Loucy (cell line): Measurements from ENCODE around the gene RGS3.

ENCODE experiments used
- H2AFZ ChIP-seq: fragments of 200-600 bp; sonication (generic); 2 replicates; pipeline ENCODE4 v1.6.0; 2016; ENCODE audit warnings: antibody characterized with exemption, mild to moderate bottlenecking, low read length, moderate library complexity
- H3F3A ChIP-seq: fragments of 200-600 bp; 2 replicates; pipeline ENCODE4 v1.6.0; 2016; ENCODE audit warnings: antibody characterized with exemption, low read depth, mild to moderate bottlenecking
- H3K27me3 ChIP-seq: fragments of 200-600 bp; sonication (generic); 2 replicates; pipeline ENCODE4 v1.6.1; 2014; ENCODE audit warnings: low read length, mild to moderate bottlenecking; ENCODE audit not compliant: insufficient read depth, poor library complexity, severe bottlenecking
- H3K36me3 ChIP-seq: fragments of 200-600 bp; sonication (generic); 2 replicates; pipeline ENCODE4 v1.6.1; 2016; ENCODE audit warnings: low read length; ENCODE audit not compliant: insufficient read depth
- H3K4me1 ChIP-seq: fragments of 200-600 bp; sonication (generic); 2 replicates; pipeline ENCODE4 v1.5.1; 2014; ENCODE audit warnings: low read length, mild to moderate bottlenecking; ENCODE audit not compliant: insufficient read depth, poor library complexity, severe bottlenecking
- H3K4me2 ChIP-seq: fragments of 200-600 bp; sonication (generic); 2 replicates; pipeline ENCODE4 v1.6.0; 2014; ENCODE audit warnings: antibody characterized with exemption, low read length, low read depth, mild to moderate bottlenecking; ENCODE audit not compliant: poor library complexity, severe bottlenecking
- H3K4me3 ChIP-seq: fragments of 200-600 bp; sonication (generic); 2 replicates; pipeline ENCODE4 v1.5.1; 2014; ENCODE audit warnings: low read length, mild to moderate bottlenecking, mixed read lengths; ENCODE audit not compliant: poor library complexity, severe bottlenecking
- H3K79me2 ChIP-seq: fragments of 200-600 bp; sonication (generic); 2 replicates; pipeline ENCODE4 v1.6.1; 2014; ENCODE audit warnings: low read length; ENCODE audit not compliant: insufficient read depth
- H3K9ac ChIP-seq: fragments of 200-600 bp; sonication (generic); 2 replicates; pipeline ENCODE4 v1.6.0; 2014; ENCODE audit warnings: mild to moderate bottlenecking, low read depth, low read length, moderate library complexity; ENCODE audit not compliant: poor library complexity, severe bottlenecking
- H3K9me2 ChIP-seq: fragments of 200-600 bp; sonication (generic); replicated peaks from 2 replicates; pipeline ENCODE4 v1.6.1; 2016; ENCODE audit warnings: low read depth, low read length, mixed read lengths
- H3K9me3 ChIP-seq: fragments of 200-600 bp; sonication (generic); 2 replicates; pipeline ENCODE4 v1.6.1; 2014; ENCODE audit warnings: mild to moderate bottlenecking, antibody characterized with exemption, low read length, low read depth; ENCODE audit not compliant: insufficient read depth
- H4K20me1 ChIP-seq: fragments of 200-600 bp; sonication (generic); 2 replicates; pipeline ENCODE4 v1.6.0; 2014; ENCODE audit warnings: antibody characterized with exemption, low read length, mild to moderate bottlenecking; ENCODE audit not compliant: insufficient read depth, poor library complexity, severe bottlenecking
- EZH2phosphoT487 ChIP-seq: fragments of 200-600 bp; IDR thresholded peaks from 2 replicates; pipeline ENCODE4 v1.6.1; 2018; ENCODE audit warnings: antibody characterized with exemption, mild to moderate bottlenecking, moderate library complexity, borderline replicate concordance
- TF ChIP-seq, protein P1 (sequence below): fragments of 200-600 bp; sonication (generic); conservative IDR thresholded peaks from 2 replicates; pipeline ENCODE4 v1.5.1; 2014; ENCODE audit warnings: mild to moderate bottlenecking, antibody characterized with exemption, low read length

Gene RGS3

DNA sequence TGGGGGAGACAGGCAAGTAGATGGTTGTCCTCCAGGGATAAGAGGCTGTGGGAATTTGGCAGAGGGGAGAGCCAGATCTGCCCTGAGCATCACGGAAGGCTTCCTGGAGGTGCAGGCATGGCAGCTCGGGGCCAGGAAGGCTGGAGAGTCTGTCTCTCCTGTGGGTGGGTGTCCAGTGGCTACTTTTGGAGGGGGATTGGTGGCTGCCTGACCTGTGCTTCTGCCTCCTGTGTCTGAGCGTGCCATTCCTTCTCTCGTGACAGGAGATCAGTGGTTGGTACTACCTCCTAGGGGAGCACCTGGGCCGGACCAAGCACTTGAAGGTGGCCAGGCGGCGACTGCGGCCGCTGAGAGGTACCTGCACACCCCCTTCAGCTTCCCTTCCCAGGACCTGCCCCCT is 33.5 kb downstream of the RGS3 start:
- no peaks in the 10 kb centered on the region for H3K79me2 ChIP-seq
- no peaks in the 10 kb centered on the region for H3K9me2 ChIP-seq
- H3K4me1 ChIP-seq: peaks cover 16% of the 10 kb centered on the region
- no peaks in the 10 kb centered on the region for H4K20me1 ChIP-seq
- H3K36me3 ChIP-seq: no peaks in the 10 kb centered on the region
- H3K9me3 ChIP-seq: no peaks in the 10 kb centered on the region
- H3F3A ChIP-seq: no peaks in the 10 kb centered on the region
- no peak overlapping the region for H3K4me2 ChIP-seq
- H2AFZ ChIP-seq: no peak overlapping the region
- no peak overlapping the region for H3K9ac ChIP-seq
- TF ChIP-seq, protein P1, sequence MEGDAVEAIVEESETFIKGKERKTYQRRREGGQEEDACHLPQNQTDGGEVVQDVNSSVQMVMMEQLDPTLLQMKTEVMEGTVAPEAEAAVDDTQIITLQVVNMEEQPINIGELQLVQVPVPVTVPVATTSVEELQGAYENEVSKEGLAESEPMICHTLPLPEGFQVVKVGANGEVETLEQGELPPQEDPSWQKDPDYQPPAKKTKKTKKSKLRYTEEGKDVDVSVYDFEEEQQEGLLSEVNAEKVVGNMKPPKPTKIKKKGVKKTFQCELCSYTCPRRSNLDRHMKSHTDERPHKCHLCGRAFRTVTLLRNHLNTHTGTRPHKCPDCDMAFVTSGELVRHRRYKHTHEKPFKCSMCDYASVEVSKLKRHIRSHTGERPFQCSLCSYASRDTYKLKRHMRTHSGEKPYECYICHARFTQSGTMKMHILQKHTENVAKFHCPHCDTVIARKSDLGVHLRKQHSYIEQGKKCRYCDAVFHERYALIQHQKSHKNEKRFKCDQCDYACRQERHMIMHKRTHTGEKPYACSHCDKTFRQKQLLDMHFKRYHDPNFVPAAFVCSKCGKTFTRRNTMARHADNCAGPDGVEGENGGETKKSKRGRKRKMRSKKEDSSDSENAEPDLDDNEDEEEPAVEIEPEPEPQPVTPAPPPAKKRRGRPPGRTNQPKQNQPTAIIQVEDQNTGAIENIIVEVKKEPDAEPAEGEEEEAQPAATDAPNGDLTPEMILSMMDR: no peak
- no peak for TF ChIP-seq EZH2phosphoT487
- H3K27me3 ChIP-seq: no peaks in the 10 kb centered on the region
- H3K4me3 ChIP-seq: no peak overlapping the region

DNA sequence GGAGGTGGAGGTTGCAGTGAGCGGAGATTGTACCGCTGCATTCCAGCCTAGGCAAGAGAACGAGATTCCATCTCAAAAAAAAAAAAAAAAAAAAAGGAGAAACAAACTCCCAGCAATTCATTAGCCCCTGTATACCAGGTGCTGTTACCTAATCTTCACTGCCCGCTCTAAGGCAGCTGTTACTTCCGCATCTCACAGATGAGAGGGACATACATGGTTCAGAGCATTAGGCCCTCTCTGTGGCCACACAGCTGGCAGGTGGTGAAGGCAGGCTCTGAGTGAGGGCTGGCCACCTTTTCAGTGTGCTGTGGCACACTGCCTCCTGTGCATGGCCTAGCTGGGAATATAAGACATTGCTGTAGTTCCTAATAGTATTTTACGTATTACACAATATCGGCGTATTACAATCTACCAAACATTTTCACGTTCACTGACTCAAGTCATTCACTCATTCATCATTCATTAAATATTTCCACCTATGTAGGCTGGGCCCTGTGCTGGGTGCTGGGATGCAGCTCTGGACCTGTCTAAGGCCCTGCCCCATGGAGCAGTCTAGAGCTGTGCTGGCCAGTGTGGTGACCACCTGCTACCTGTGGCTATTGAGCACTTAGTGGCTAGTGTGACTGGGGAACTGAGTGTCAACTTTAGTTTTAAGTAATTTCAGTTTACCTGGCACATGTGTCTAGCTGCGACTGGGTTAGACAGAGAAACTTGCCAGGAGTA is 35.8 kb downstream of the RGS3 start:
- TF ChIP-seq, protein P1: no peak
- TF ChIP-seq EZH2phosphoT487: no peak

DNA sequence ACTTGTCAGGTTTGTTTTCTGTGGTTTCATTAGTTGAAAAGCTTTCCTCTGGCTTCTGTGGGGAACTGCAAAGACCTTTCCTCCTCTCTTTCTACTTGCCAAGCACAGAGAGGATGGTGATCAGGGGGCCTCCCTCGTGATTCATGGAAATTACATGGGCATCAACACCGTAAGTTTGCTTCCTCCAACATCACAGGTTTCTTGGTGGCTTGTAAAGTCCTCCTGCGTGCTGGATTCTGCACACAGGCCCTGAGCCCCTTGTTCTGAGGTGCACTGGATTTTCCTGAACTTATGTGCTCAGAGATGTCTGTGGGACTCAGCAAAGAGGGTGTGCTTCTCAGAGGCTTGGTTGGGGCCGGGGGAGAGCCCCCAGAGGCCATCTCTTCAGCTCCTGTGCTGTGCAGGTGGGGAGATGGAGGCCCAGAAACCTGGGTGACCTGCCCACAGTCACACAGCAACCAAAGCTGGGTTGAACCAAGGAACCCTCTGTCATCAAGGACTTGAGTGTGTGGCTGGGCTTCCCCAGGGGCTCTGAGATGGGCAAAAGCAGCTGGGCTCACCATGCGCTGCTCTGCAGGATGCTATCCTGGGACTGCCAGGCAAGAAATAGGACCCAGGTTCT is 36.5 kb downstream of the RGS3 start:
- Histone ChIP-seq H3F3A (no peaks in the 10 kb centered on the region), H3K9me2 (no peaks in the 10 kb centered on the region), H2AFZ (no peak overlapping the region), H3K9me3 (no peaks in the 10 kb centered on the region), H4K20me1 (no peaks in the 10 kb centered on the region), H3K4me3 (no peak overlapping the region), H3K4me2 (no peak overlapping the region), H3K4me1 (no peaks in the 10 kb centered on the region), H3K79me2 (no peaks in the 10 kb centered on the region), H3K36me3 (no peaks in the 10 kb centered on the region), H3K9ac (no peak overlapping the region), H3K27me3 (no peaks in the 10 kb centered on the region)
- TF ChIP-seq EZH2phosphoT487: no peak
- TF ChIP-seq, protein P1: no peak

More for the DNA sequence above, 35.8 kb downstream of the RGS3 start:
- Histone ChIP-seq H3K36me3 (no peaks in the 10 kb centered on the region), H4K20me1 (no peaks in the 10 kb centered on the region), H3K4me3 (no peak overlapping the region), H3K9ac (no peak overlapping the region), H3K4me2 (no peak overlapping the region), H3K79me2 (no peaks in the 10 kb centered on the region), H3K4me1 (no peaks in the 10 kb centered on the region), H2AFZ (no peak overlapping the region), H3K9me2 (no peaks in the 10 kb centered on the region), H3K9me3 (no peaks in the 10 kb centered on the region), H3F3A (no peaks in the 10 kb centered on the region), H3K27me3 (no peaks in the 10 kb centered on the region)
